Measurements from ENCODE around the gene CHD6. TPM values are rescaled to one million over a fixed set of nuclear protein-coding genes. Genes with fewer than 3 reads are reported as not detected.

The CHD6 gene
- total and polyA plus RNA-seq, 2 experiments from 2014 or later = 12.6 to 24.9 TPM

GRCh38 chr20:41586772-41587171, 31.4 kb downstream of the CHD6 start:
- H3K27ac ChIP-seq = no peak overlapping the region
- no peak overlapping the region for H3K4me2 ChIP-seq (ENCODE audit: unreplicated experiment)
- H4K20me1 ChIP-seq (ENCODE audit: insufficient read depth) = peaks cover 32% of the 10 kb centered on the region; the same call in 1 of the 2 replicates
- peaks cover 22% of the 10 kb centered on the region for H3F3A ChIP-seq (ENCODE audit: insufficient read depth)
- WGBS, 2 experiments (ENCODE audit: low coverage in 1 of 2, low lambda C conversion rate in 2 of 2, missing lambda C conversion rate in 2 of 2) = 63 to 67% methylated on average over 1 of the region's 1 CpG
- in situ Hi-C loops (cut with MboI) = no loop called here
- no peak overlapping the region for H3K9ac ChIP-seq
- TF ChIP-seq EZH2phosphoT487 (IDR thresholded peaks at IDR 0.05; ENCODE audit: insufficient read depth, low read depth) (no peak), EZH2 (IDR thresholded peaks at IDR 0.05; ENCODE audit: insufficient read depth, poor library complexity, severe bottlenecking) (no peak)
- no peak overlapping the region for H2AFZ ChIP-seq
- no peak overlapping the region for H3K4me3 ChIP-seq
- peaks cover 17% of the 10 kb centered on the region for H3K4me1 ChIP-seq (ENCODE audit: insufficient read depth)
- peaks cover 98% of the 10 kb centered on the region for H3K79me2 ChIP-seq (ENCODE audit: insufficient read depth)
- no peaks in the 10 kb centered on the region for H3K9me3 ChIP-seq (ENCODE audit: low read depth)
- H3K9me2 ChIP-seq (ENCODE audit: insufficient read depth) = no peaks in the 10 kb centered on the region
- DNase-seq = no peak
- H3K27me3 ChIP-seq (replicated peaks; ENCODE audit: insufficient read depth) = no peaks in the 10 kb centered on the region
- no peaks in the 10 kb centered on the region for H3K36me3 ChIP-seq (ENCODE audit: low read depth)

- H3K4me2 ChIP-seq (ENCODE audit: unreplicated experiment) = no peak overlapping the region
- H3K9me2 ChIP-seq (ENCODE audit: insufficient read depth) = no peaks in the 10 kb centered on the region
- H3K79me2 ChIP-seq (ENCODE audit: insufficient read depth) = peaks cover 100% of the 10 kb centered on the region
- peaks cover 8% of the 10 kb centered on the region for H3K4me1 ChIP-seq (ENCODE audit: insufficient read depth)
- H3K9me3 ChIP-seq (ENCODE audit: low read depth) = no peaks in the 10 kb centered on the region
- no peaks in the 10 kb centered on the region for H3K36me3 ChIP-seq (ENCODE audit: low read depth)
- no peak overlapping the region for H2AFZ ChIP-seq
- H3K9ac ChIP-seq = no peak overlapping the region
- 71 to 85% methylated on average over 2 of the region's 2 CpGs for WGBS, 2 experiments (ENCODE audit: low coverage in 1 of 2, low lambda C conversion rate in 2 of 2, missing lambda C conversion rate in 2 of 2)
- in situ Hi-C loops (cut with MboI) = no loop called here
- H3K27me3 ChIP-seq (replicated peaks; ENCODE audit: insufficient read depth) = no peaks in the 10 kb centered on the region
- TF ChIP-seq EZH2phosphoT487 (IDR thresholded peaks at IDR 0.05; ENCODE audit: insufficient read depth, low read depth) (no peak), EZH2 (IDR thresholded peaks at IDR 0.05; ENCODE audit: insufficient read depth, poor library complexity, severe bottlenecking) (no peak)
- no peaks in the 10 kb centered on the region for H3F3A ChIP-seq (ENCODE audit: insufficient read depth)
- peaks cover 48% of the 10 kb centered on the region for H4K20me1 ChIP-seq (ENCODE audit: insufficient read depth)
- DNase-seq = no peak
- no peak overlapping the region for H3K27ac ChIP-seq
- no peak overlapping the region for H3K4me3 ChIP-seq
Observed at GRCh38 chr20:41580350-41580749, 37.8 kb downstream of the CHD6 start.

- DNase-seq = no peak
- H3K79me2 ChIP-seq (ENCODE audit: insufficient read depth) = peaks cover 100% of the 10 kb centered on the region
- in situ Hi-C loops (cut with MboI) = no loop called here
Observed at GRCh38 chr20:41577129-41578009, 40.8 kb downstream of the CHD6 start.

GRCh38 chr20:41575412-41575811, 42.8 kb downstream of the CHD6 start:
- Histone ChIP-seq H3K36me3 (ENCODE audit: low read depth) (no peaks in the 10 kb centered on the region), H4K20me1 (ENCODE audit: insufficient read depth) (peaks cover 39% of the 10 kb centered on the region), H3K4me2 (ENCODE audit: unreplicated experiment) (no peak overlapping the region), H3K9me3 (ENCODE audit: low read depth) (no peaks in the 10 kb centered on the region), H3K27ac (no peak overlapping the region), H3F3A (ENCODE audit: insufficient read depth) (no peaks in the 10 kb centered on the region), H3K4me3 (no peak overlapping the region), H3K27me3 (replicated peaks; ENCODE audit: insufficient read depth) (no peaks in the 10 kb centered on the region), H2AFZ (no peak overlapping the region), H3K9ac (no peak overlapping the region), H3K9me2 (ENCODE audit: insufficient read depth) (no peaks in the 10 kb centered on the region), H3K4me1 (ENCODE audit: insufficient read depth) (peaks cover 9% of the 10 kb centered on the region), H3K79me2 (ENCODE audit: insufficient read depth) (peaks cover 100% of the 10 kb centered on the region)
- TF ChIP-seq EZH2phosphoT487 (IDR thresholded peaks at IDR 0.05; ENCODE audit: insufficient read depth, low read depth) = no peak
- TF ChIP-seq EZH2 (IDR thresholded peaks at IDR 0.05; ENCODE audit: insufficient read depth, poor library complexity, severe bottlenecking) = no peak
- 99 to 100% methylated on average over 3 of the region's 3 CpGs for WGBS, 2 experiments (ENCODE audit: low coverage in 1 of 2, low lambda C conversion rate in 2 of 2, missing lambda C conversion rate in 2 of 2)
- in situ Hi-C loops (cut with MboI) = no loop called here
- no peak for DNase-seq

More at GRCh38 chr20:41577129-41578009, 40.8 kb downstream of the CHD6 start:
- H3K4me1 ChIP-seq (ENCODE audit: insufficient read depth) = peaks cover 9% of the 10 kb centered on the region
- H3K4me2 ChIP-seq (ENCODE audit: unreplicated experiment) = no peak overlapping the region
- no peaks in the 10 kb centered on the region for H3K9me2 ChIP-seq (ENCODE audit: insufficient read depth)
- H3K9ac ChIP-seq = no peak overlapping the region
- H3K4me3 ChIP-seq = no peak overlapping the region
- H3F3A ChIP-seq (ENCODE audit: insufficient read depth) = no peaks in the 10 kb centered on the region
- no peaks in the 10 kb centered on the region for H3K36me3 ChIP-seq (ENCODE audit: low read depth)
- no peak overlapping the region for H3K27ac ChIP-seq
- H4K20me1 ChIP-seq (ENCODE audit: insufficient read depth) = peaks cover 43% of the 10 kb centered on the region
- no peak for TF ChIP-seq EZH2phosphoT487 (IDR thresholded peaks at IDR 0.05; ENCODE audit: insufficient read depth, low read depth)
- TF ChIP-seq EZH2 (IDR thresholded peaks at IDR 0.05; ENCODE audit: insufficient read depth, poor library complexity, severe bottlenecking) = no peak
- no peaks in the 10 kb centered on the region for H3K9me3 ChIP-seq (ENCODE audit: low read depth)
- H2AFZ ChIP-seq = no peak overlapping the region
- no peaks in the 10 kb centered on the region for H3K27me3 ChIP-seq (replicated peaks; ENCODE audit: insufficient read depth)
- 96 to 97% methylated on average over 6 of the region's 6 CpGs for WGBS, 2 experiments (ENCODE audit: low coverage in 1 of 2, low lambda C conversion rate in 2 of 2, missing lambda C conversion rate in 2 of 2)
